Measurements from ENCODE around the gene VRK3.

DNA sequence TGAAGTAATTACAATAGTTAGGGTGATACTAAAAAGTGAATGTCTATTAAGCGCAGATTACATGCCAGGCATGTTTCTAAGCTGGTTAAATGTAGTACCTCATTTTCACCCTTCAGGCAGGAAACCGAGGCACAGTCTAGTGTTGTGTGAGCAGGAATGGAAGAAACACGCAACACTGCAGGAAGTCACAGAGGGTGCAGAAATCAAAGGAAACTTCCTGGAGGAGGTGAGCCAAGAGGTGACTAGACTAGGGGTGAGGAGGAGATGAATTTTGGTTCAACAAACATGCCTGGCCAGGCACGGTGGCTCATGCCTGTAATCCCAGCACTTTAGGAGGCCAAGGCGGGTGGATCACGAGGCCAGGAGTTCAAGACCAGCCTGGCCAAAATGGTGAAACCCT lies 42.4 kb upstream of the VRK3 start:
- TF ChIP-seq, protein P1, sequence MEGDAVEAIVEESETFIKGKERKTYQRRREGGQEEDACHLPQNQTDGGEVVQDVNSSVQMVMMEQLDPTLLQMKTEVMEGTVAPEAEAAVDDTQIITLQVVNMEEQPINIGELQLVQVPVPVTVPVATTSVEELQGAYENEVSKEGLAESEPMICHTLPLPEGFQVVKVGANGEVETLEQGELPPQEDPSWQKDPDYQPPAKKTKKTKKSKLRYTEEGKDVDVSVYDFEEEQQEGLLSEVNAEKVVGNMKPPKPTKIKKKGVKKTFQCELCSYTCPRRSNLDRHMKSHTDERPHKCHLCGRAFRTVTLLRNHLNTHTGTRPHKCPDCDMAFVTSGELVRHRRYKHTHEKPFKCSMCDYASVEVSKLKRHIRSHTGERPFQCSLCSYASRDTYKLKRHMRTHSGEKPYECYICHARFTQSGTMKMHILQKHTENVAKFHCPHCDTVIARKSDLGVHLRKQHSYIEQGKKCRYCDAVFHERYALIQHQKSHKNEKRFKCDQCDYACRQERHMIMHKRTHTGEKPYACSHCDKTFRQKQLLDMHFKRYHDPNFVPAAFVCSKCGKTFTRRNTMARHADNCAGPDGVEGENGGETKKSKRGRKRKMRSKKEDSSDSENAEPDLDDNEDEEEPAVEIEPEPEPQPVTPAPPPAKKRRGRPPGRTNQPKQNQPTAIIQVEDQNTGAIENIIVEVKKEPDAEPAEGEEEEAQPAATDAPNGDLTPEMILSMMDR (IDR thresholded peaks at IDR 0.05): no peak
- no peak for TF ChIP-seq POLR2AphosphoS5 (IDR thresholded peaks at IDR 0.05)
- no peak for TF ChIP-seq POLR2A (IDR thresholded peaks at IDR 0.05)

All from transverse colon (tissue), 4 donors.